ENCODE results near the gene ITM2C. TPM values are rescaled to one million over a fixed set of nuclear protein-coding genes. Genes with fewer than 3 reads are reported as not detected.

ITM2C gene
- total RNA-seq, 4 donors from 2014 or later = 14.0 to 22.2 (median 19.9) TPM

DNA sequence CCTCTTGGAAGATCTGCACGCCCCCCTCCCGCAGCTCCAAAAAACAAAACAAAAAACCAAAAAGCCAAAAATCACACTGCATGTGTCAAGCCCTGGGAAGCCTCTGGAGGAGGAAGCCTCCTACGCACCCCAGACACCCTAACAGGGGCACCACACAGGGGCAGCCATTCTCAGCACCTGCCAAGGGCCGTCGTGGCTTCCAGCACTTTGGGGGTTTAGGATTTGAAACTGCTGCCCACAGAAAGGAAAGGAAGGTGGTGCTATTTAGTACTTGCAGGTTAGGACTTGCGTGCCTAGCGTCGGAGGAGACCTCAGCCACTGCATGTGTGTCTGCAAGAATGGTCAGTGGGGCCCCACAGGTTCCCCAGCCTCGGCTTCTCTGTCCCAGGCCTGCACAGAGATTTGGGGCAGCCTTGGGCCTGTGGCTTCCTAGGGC, 60.7 kb downstream of the ITM2C start:
- TF ChIP-seq, protein P1, sequence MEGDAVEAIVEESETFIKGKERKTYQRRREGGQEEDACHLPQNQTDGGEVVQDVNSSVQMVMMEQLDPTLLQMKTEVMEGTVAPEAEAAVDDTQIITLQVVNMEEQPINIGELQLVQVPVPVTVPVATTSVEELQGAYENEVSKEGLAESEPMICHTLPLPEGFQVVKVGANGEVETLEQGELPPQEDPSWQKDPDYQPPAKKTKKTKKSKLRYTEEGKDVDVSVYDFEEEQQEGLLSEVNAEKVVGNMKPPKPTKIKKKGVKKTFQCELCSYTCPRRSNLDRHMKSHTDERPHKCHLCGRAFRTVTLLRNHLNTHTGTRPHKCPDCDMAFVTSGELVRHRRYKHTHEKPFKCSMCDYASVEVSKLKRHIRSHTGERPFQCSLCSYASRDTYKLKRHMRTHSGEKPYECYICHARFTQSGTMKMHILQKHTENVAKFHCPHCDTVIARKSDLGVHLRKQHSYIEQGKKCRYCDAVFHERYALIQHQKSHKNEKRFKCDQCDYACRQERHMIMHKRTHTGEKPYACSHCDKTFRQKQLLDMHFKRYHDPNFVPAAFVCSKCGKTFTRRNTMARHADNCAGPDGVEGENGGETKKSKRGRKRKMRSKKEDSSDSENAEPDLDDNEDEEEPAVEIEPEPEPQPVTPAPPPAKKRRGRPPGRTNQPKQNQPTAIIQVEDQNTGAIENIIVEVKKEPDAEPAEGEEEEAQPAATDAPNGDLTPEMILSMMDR (IDR thresholded peaks at IDR 0.05; ENCODE audit: low read depth) = no peak

DNA sequence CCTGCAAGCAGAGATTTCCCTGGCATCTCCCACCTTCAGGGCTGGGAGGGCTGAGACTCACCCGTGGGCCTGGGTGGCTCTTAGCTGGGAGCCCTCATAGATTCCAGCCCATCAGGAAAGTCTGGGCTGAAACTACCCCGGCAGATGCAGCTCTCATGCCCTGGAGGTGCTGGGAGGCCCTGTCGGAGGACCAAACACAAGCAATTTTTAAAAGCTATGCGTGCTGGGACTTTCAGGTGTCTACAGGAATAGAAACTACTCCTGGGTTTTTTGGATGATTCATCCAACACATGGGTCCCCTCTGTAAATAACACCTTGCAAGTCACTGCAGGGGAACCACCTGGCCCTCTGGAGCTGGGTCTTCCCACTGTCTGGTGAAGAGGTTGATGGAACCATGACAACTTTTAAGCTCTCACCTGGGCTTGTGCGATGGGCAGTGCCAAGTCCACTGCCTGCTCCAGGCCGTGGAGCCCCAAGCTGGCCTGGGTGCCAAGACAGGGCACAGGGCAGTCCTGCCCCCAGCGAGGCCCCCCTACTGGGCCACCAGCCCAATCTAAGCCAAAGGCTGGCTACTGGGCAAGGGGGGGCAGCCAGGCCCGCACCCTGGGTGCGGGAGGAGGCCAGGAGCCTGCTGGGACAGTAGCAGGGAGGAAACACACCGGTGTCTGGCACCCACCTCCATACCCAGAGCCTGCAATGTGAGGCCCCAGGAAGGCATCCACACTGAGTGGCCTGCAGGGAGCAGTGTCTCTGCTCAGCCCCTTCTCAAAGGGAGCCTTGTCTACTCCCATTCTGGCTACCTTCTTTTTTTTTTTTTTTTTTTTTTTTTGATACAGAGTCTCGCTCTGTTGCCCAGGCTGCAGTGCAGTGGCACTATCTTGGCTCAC, 61.4 kb downstream of the ITM2C start:
- TF ChIP-seq, protein P1 (IDR thresholded peaks at IDR 0.05; ENCODE audit: low read depth) = no peak

GRCh38 chr2:230927711-230928341, 63.1 kb downstream of the ITM2C start:
- TF ChIP-seq, protein P1 (IDR thresholded peaks at IDR 0.05; ENCODE audit: low read depth) = no peak

Other genes with a start within 250 kb of the ITM2C start
- 100 to 1,000 TPM in 2 of 4 donors, 10 to 100 TPM in 2; 93.8 to 142 (median 107) TPM for gene CAB39, start 152.1 kb upstream of the ITM2C start, total RNA-seq
- under 1 TPM in 3 of 4 donors, not detected in 1; under 0.01 to 0.38 (median 0.17) TPM for gene GPR55, start 60.3 kb downstream of the ITM2C start, total RNA-seq
- not detected for gene SPATA3, start 131.2 kb downstream of the ITM2C start, total RNA-seq
- 1 to 10 TPM in 1 of 4 donors, under 1 TPM in 2, not detected in 1; 0.17 to 1.3 (median 0.49) TPM for gene C2orf72, start 172.6 kb downstream of the ITM2C start, total RNA-seq
- gene PSMD1, start 191.9 kb downstream of the ITM2C start, total RNA-seq = 10 to 100 TPM; 53.9 to 86.9 (median 64.4) TPM

All from subcutaneous adipose tissue (tissue), 4 donors.